SK-N-SH (cell line): ENCODE measurements around the gene PARD3B.

Source experiments
- FOXJ3 ChIP-seq: sonication (generic); formaldehyde crosslinking; IDR thresholded peaks from 2 replicates; pipeline ENCODE4 v1.5.1; 2020; ENCODE audit warnings: mild to moderate bottlenecking, missing genetic modification reagents
- GABPA ChIP-seq: IDR thresholded peaks from 2 replicates; pipeline ENCODE4 v1.4.0; 2012; ENCODE audit warnings: low read depth, mild to moderate bottlenecking

DNA sequence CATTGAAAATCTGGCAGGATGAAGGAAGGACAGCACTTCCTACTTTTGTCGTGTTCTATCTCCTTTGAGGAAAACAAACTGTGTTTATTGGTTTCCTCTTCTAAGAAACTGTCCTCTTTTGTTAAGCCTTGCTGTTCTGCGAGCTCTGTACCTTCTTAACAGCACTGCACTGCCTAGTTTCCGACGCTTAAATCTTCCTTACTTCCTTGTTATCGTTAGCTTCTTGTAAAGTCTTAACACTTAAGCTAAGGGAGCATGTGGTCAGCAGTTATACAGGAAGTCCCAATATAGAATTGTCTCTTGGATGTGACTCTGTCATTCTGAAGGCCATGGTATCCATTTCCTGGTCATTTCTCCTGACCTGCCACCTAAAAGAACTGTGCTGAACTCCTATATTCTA is 584.3 kb downstream of the PARD3B start:
- TF ChIP-seq GABPA (no peak), FOXJ3 (CRISPR knock-in tag) (no peak)
